GM12875 (cell line): Measurements from ENCODE around the gene PCNX2.

ENCODE experiments used
- H3K4me3 ChIP-seq: one replicate; pipeline ENCODE4 v1.5.1; 2011; ENCODE audit warnings: low read depth, low read length, control low read depth
- TF ChIP-seq, protein P1 (sequence below): IDR thresholded peaks from 2 replicates; pipeline ENCODE4 v1.5.1; 2011; ENCODE audit warnings: low read depth, mild to moderate bottlenecking, control low read depth, inconsistent platforms, low read length, moderate library complexity, borderline replicate concordance; ENCODE audit not compliant: insufficient read depth

PCNX2 gene

DNA sequence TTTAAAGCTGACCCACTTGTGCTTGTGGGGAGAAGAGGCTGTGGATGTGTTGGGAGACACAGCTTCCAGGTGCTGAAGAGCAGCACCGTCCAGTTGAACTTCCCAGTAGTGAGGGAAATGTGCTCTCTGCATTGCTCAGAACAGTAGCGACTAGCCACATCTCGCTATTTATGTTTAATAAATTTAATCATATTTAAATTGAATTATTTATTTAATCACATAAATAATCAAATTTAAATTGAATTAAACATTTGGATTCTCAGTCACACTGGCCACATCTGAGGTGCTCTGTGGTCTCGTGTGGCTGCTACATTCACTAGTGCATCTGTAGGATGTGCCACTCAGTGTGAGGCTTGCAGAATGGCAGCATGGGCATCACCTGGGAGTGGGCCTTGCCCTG lies 325.0 kb downstream of the PCNX2 start:
- TF ChIP-seq, protein P1, sequence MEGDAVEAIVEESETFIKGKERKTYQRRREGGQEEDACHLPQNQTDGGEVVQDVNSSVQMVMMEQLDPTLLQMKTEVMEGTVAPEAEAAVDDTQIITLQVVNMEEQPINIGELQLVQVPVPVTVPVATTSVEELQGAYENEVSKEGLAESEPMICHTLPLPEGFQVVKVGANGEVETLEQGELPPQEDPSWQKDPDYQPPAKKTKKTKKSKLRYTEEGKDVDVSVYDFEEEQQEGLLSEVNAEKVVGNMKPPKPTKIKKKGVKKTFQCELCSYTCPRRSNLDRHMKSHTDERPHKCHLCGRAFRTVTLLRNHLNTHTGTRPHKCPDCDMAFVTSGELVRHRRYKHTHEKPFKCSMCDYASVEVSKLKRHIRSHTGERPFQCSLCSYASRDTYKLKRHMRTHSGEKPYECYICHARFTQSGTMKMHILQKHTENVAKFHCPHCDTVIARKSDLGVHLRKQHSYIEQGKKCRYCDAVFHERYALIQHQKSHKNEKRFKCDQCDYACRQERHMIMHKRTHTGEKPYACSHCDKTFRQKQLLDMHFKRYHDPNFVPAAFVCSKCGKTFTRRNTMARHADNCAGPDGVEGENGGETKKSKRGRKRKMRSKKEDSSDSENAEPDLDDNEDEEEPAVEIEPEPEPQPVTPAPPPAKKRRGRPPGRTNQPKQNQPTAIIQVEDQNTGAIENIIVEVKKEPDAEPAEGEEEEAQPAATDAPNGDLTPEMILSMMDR, result no peak
- no peak overlapping the region for H3K4me3 ChIP-seq

DNA sequence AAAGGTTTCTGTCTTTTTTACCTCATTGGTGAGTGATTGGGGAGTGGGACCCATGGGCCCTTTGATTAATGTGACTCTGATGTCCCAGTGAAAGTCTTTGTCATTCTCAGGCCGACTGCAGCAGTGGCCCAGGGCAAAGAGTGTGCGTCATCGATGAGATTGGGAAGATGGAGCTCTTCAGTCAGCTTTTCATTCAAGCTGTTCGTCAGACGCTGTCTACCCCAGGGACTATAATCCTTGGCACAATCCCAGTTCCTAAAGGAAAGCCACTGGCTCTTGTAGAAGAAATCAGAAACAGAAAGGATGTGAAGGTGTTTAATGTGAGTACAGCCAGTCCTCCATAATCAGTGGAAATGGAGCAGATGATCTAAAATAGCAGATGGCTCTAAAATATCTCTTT lies 325.7 kb downstream of the PCNX2 start:
- no peak overlapping the region for H3K4me3 ChIP-seq
- TF ChIP-seq, protein P1, result no peak

DNA sequence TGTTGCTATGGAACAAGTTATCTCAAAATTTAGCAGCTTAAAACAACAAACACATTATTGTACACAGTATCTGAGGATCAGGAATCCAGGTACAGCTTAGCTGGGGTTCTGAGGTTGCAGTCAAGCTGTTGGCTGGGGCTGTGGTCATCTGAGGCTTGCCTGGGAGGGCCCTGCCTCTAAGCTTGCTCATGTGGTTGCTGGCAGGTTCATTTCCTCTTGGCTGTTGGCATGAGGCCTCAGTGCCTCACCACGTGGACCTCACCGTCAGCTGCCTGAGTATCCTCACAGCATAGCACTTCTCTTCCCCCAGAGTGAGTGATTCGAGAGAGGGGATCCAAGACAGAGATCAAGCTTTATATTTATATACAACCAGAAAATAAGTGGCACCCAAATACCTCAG lies 326.6 kb downstream of the PCNX2 start:
- TF ChIP-seq, protein P1, result no peak
- no peak overlapping the region for H3K4me3 ChIP-seq

DNA sequence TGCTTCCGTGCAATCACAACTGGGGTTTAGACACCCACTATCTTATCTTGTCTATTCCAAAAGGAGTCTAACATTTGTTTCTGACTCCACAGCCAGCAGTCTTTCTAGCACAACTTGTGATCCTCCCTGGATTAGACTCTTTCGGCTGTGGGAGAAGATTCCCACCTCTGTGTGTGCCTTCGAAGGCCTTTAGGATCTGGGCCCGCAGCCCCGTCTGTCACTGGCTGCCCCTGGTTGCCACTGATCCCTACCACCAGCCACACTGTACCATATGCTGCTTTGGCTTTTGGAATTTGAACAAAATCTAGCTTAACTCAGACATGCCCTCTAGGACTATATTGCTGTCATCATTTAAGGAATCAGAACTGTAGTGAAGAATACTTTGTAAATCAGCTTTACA lies 327.1 kb downstream of the PCNX2 start:
- TF ChIP-seq, protein P1, result no peak
- H3K4me3 ChIP-seq, result no peak overlapping the region

DNA sequence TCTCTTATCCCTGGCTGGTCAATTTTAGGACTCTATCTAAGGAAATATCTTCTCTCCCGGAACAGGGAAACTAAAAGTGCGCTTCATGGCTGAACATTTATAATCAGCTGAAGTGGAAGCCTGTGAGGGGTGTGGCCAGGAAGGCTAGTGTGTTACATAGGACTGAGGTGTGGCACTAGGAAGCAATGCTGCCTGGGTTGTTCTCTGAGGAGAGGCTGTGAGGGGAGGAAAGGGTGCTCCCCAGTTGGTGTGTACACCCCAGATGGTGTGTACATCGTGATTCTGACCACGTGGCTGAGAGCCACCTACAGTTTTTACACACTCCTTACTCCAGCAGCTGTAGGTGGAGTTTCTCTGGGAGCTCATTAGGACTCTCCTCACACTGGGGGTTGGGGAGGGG lies 328.9 kb downstream of the PCNX2 start:
- no peak overlapping the region for H3K4me3 ChIP-seq
- TF ChIP-seq, protein P1, result no peak

DNA sequence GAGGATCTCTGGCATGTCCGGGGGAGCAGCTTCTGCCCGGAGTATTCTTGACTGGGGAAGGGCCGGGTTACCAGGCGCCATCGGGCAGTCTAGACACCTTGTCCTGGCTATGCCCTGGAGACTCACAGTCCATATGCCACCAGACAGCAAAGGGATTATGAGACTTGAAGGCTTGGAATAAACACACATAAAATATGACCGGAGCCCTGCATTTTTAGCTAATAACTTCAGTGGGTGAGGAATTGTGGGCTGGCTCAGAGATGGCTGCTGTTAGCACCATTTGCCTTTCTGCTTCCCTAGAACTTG lies 329.7 kb downstream of the PCNX2 start:
- TF ChIP-seq, protein P1, result no peak

DNA sequence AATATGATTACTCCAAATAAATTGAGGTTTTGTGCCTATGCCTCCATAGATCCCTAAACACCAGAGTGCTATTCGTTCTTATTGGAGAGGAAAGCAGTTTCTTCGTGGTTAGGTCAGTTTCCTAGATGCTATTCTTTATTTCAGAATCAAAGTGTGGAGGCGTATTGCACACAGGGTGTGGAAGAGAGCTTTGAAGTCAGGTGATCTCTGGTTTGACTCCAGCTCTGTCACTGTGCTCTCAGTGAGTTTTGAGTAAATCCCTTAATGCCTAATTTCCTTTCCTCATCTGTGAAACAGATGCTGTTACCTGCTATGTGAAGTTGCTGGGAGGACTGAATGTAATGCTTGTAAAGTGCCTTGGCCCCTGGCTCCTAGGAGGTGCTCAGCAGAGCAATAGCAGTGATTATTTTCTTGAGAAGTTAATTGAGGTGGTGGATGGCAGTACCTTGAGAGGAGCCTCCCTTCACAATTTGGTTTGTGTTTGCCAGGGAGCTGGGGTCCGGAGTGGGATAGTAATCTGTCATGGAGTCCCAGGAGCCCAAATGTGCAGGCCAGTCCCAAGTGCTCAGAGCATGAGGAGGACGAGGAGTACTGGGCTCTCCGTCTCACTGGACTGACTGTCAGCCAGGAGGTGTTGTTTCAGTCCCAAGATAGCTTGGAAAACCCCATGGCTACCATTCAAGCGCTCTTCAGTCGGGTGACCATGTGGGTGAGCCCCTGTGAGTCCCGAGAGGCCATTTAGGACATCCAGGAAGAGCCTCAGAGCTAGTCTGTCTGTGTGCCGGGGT lies 330.2 kb downstream of the PCNX2 start:
- TF ChIP-seq, protein P1, result no peak
- no peak overlapping the region for H3K4me3 ChIP-seq

More for the DNA sequence above, 329.7 kb downstream of the PCNX2 start:
- H3K4me3 ChIP-seq, result no peak overlapping the region
